OCI-LY1 (cell line): ENCODE data around the gene ACYP2.
"Not testable (repeated sequence)": the region's sequence is repeated elsewhere in the genome, so short reads cannot be mapped to it uniquely, and the experiment has no call there.

Source experiments
- H2AFZ ChIP-seq: fragments of 200-600 bp; sonication (generic), shearing (Covaris generic); 2 replicates; pipeline ENCODE4 v1.6.0; 2014; ENCODE audit warnings: antibody characterized with exemption, mild to moderate bottlenecking, low read length
- H3F3A ChIP-seq: fragments of 200-600 bp; sonication (generic), shearing (Covaris generic); 2 replicates; pipeline ENCODE4 v1.6.0; 2014; ENCODE audit warnings: mild to moderate bottlenecking, antibody characterized with exemption, low read length, moderate library complexity; ENCODE audit not compliant: insufficient read depth
- H3K27ac ChIP-seq: fragments of 200-600 bp; sonication (generic); 2 replicates; pipeline ENCODE4 v1.5.1; 2014; ENCODE audit warnings: low read length, mixed run types, mild to moderate bottlenecking, low read depth; ENCODE audit not compliant: poor library complexity, severe bottlenecking
- H3K27me3 ChIP-seq: fragments of 200-600 bp; sonication (generic); 2 replicates; pipeline ENCODE4 v1.6.0; 2014; ENCODE audit warnings: antibody characterized with exemption, mild to moderate bottlenecking, low read length, moderate library complexity; ENCODE audit not compliant: insufficient read depth
- H3K36me3 ChIP-seq: fragments of 200-600 bp; sonication (generic); 2 replicates; pipeline ENCODE4 v1.6.1; 2014; ENCODE audit warnings: mild to moderate bottlenecking, antibody characterized with exemption, low read length, moderate library complexity, mixed read lengths; ENCODE audit not compliant: insufficient read depth
- H3K4me1 ChIP-seq: fragments of 200-600 bp; sonication (generic); 2 replicates; pipeline ENCODE4 v1.5.1; 2014; ENCODE audit warnings: mild to moderate bottlenecking, low read length, moderate library complexity; ENCODE audit not compliant: insufficient read depth, severe bottlenecking
- H3K4me2 ChIP-seq: fragments of 200-600 bp; sonication (generic), shearing (Covaris generic); 2 replicates; pipeline ENCODE4 v1.6.1; 2014; ENCODE audit warnings: low read length
- H3K4me3 ChIP-seq: fragments of 200-600 bp; sonication (generic); 2 replicates; pipeline ENCODE4 v1.5.1; 2014; ENCODE audit warnings: low read length, low read depth, mild to moderate bottlenecking, mixed read lengths; ENCODE audit not compliant: poor library complexity, severe bottlenecking
- H3K79me2 ChIP-seq: fragments of 200-600 bp; shearing (Covaris generic); 2 replicates; pipeline ENCODE4 v1.6.1; 2016; ENCODE audit warnings: mixed run types, low read length, mixed read lengths; ENCODE audit not compliant: insufficient read depth
- H3K9ac ChIP-seq: fragments of 200-600 bp; sonication (generic), shearing (Covaris generic); 2 replicates; pipeline ENCODE4 v1.6.1; 2014; ENCODE audit warnings: mild to moderate bottlenecking, low read length, mixed read lengths
- H3K9me2 ChIP-seq: fragments of 200-600 bp; sonication (generic), shearing (Covaris generic); 2 replicates; pipeline ENCODE4 v1.6.1; 2014; ENCODE audit warnings: low read depth, mild to moderate bottlenecking, low read length, mixed read lengths
- H3K9me3 ChIP-seq: fragments of 200-600 bp; shearing (Covaris generic); 2 replicates; pipeline ENCODE4 v1.6.1; 2014; ENCODE audit warnings: low read length, mixed read lengths
- H4K20me1 ChIP-seq: fragments of 200-600 bp; sonication (generic), shearing (Covaris generic); 2 replicates; pipeline ENCODE4 v1.6.0; 2016; ENCODE audit warnings: mild to moderate bottlenecking, low read length; ENCODE audit not compliant: insufficient read depth
- EZH2 ChIP-seq: fragments of 200-600 bp; sonication (generic), shearing (Covaris generic); IDR thresholded peaks from 2 replicates; pipeline ENCODE4 v1.8.0; 2017; ENCODE audit warnings: borderline replicate concordance, mixed run types, mild to moderate bottlenecking, antibody characterized with exemption, low read length, moderate library complexity, mixed read lengths
- TF ChIP-seq, protein P1 (sequence below): fragments of 200-600 bp; sonication (generic), shearing (Covaris generic); IDR thresholded peaks from 2 replicates; pipeline ENCODE4 v1.5.1; 2017; ENCODE audit warnings: mild to moderate bottlenecking, antibody characterized with exemption, low read length, moderate library complexity, mixed read lengths

The ACYP2 gene

DNA sequence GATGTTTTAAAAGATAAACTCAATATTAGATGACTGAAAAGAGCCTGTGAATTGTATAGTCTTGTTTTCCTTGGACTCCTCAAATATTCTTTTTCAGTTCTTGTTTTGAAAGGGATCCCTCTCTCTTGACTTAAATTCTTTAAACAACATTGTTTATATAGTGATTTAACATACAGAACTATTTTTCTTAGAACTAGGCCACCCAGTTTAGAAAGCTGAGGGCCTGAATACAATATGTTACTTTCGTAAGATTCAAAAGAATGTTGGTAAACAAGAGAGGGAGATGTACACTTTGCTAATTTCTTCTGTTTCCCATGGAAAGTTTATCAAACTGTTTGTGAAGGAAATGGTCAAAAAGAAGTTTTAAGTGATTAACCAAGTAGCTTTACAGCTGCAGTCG lies 146.1 kb downstream of the ACYP2 start:
- no peak for TF ChIP-seq EZH2
- H3K4me2 ChIP-seq: no peak overlapping the region
- no peaks in the 10 kb centered on the region for H3K79me2 ChIP-seq
- H3K9me3 ChIP-seq: no peaks in the 10 kb centered on the region; the same call in 1 of the 2 replicates
- H2AFZ ChIP-seq: no peak overlapping the region
- H4K20me1 ChIP-seq: no peaks in the 10 kb centered on the region
- no peaks in the 10 kb centered on the region for H3K27me3 ChIP-seq
- no peak overlapping the region for H3K27ac ChIP-seq
- H3K4me1 ChIP-seq: no peaks in the 10 kb centered on the region
- H3F3A ChIP-seq: no peaks in the 10 kb centered on the region
- no peaks in the 10 kb centered on the region for H3K36me3 ChIP-seq
- H3K9ac ChIP-seq: no peak overlapping the region
- H3K4me3 ChIP-seq: no peak overlapping the region
- no peaks in the 10 kb centered on the region for H3K9me2 ChIP-seq

DNA sequence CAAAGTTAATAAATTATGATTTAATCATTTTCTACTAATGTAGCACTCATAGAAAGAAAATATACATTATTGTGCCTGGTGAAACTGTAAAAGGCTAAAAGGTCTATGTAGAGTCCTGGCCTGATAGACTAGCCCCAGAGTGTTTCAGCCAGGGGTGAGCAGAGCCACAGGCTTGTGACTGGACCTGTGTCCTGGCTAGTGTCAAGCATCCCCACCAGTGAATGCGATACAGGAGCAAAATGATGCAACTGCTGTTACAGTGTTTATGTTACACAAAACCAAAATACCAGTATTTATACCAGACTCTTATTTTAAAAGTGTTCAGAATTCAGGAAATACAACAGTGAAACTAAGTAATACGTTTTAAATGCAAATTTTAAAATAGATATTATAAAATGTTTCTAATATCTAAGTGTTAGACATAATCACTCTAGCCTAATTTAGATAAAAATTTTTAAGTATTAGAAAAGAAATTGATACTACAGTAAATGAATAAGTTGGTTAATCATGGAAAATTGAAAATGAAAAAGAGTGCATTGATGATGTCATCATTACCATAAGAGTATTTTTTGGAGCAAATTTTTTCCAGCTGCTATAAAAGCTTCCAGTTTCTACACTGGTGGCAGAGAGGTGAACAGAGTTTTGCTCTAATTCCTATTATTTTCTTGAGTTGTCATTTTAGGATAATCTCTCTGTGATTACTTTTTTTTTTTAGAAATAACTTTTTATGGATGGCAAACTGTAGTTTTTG lies 146.8 kb downstream of the ACYP2 start:
- Histone ChIP-seq H3K4me2 (no peak overlapping the region), H3K27ac (no peak overlapping the region), H3K9ac (no peak overlapping the region), H3K9me3 (no peaks in the 10 kb centered on the region; the same call in 1 of the 2 replicates), H3K27me3 (no peaks in the 10 kb centered on the region), H3F3A (no peaks in the 10 kb centered on the region), H3K4me1 (no peaks in the 10 kb centered on the region), H4K20me1 (no peaks in the 10 kb centered on the region), H3K4me3 (no peak overlapping the region), H3K79me2 (no peaks in the 10 kb centered on the region), H3K9me2 (no peaks in the 10 kb centered on the region), H3K36me3 (no peaks in the 10 kb centered on the region), H2AFZ (no peak overlapping the region)
- TF ChIP-seq EZH2: no peak
- TF ChIP-seq, protein P1, sequence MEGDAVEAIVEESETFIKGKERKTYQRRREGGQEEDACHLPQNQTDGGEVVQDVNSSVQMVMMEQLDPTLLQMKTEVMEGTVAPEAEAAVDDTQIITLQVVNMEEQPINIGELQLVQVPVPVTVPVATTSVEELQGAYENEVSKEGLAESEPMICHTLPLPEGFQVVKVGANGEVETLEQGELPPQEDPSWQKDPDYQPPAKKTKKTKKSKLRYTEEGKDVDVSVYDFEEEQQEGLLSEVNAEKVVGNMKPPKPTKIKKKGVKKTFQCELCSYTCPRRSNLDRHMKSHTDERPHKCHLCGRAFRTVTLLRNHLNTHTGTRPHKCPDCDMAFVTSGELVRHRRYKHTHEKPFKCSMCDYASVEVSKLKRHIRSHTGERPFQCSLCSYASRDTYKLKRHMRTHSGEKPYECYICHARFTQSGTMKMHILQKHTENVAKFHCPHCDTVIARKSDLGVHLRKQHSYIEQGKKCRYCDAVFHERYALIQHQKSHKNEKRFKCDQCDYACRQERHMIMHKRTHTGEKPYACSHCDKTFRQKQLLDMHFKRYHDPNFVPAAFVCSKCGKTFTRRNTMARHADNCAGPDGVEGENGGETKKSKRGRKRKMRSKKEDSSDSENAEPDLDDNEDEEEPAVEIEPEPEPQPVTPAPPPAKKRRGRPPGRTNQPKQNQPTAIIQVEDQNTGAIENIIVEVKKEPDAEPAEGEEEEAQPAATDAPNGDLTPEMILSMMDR: no peak

DNA sequence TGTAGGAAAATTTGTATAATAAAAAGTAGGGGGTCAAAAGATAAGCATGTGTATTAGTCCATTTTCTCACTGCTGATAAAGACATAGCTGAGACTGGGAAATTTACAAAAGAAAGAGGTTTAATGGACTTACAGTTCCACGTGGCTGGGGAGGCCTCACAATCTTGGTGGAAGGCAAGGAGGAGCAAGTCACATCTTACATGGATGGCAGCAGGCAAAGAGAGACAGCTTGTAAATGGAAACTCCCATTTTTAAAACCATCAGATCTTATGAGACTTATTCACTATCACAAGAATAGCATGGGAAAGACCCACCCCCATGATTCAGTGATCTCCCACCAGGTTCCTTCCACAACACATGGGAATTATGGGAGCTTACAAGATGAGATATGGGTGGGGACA lies 149.7 kb downstream of the ACYP2 start:
- not testable (repeated sequence) for H3K36me3 ChIP-seq, H3K4me2 ChIP-seq, H3K9me3 ChIP-seq, H3K4me3 ChIP-seq, H3K4me1 ChIP-seq, H3K79me2 ChIP-seq, H3K9me2 ChIP-seq, H3K27me3 ChIP-seq, H3F3A ChIP-seq, H3K9ac ChIP-seq, H4K20me1 ChIP-seq, H2AFZ ChIP-seq, H3K27ac ChIP-seq

DNA sequence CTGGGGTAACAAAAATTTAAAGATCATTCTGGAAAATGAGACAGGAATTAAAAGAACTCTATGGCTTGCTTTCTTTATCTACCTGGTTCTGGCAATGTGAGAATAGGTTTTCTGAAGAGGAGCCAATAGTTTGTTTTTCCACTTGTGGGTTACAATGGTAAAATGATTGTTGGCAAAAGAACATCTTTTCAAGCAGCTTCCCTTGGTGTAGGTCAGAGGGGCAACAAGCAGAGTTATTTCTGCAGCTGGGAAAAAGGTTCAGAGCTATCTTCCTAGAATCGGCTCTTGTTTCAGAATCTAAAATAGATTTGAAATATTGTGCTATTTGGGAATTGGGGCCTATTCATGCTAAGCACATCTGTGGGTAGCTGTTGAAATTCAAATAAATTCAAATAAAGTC lies 152.2 kb downstream of the ACYP2 start:
- H3K9me2 ChIP-seq: no peaks in the 10 kb centered on the region
- H3K9ac ChIP-seq: no peak overlapping the region
- H3K9me3 ChIP-seq: no peaks in the 10 kb centered on the region; the same call in 1 of the 2 replicates
- TF ChIP-seq, protein P1: no peak
- no peak for TF ChIP-seq EZH2
- peaks cover 10% of the 10 kb centered on the region for H3K4me1 ChIP-seq
- no peak overlapping the region for H3K27ac ChIP-seq
- H3K4me3 ChIP-seq: no peak overlapping the region
- H3K36me3 ChIP-seq: no peaks in the 10 kb centered on the region
- no peaks in the 10 kb centered on the region for H3F3A ChIP-seq
- no peak overlapping the region for H2AFZ ChIP-seq
- no peak overlapping the region for H3K4me2 ChIP-seq
- no peaks in the 10 kb centered on the region for H4K20me1 ChIP-seq
- no peaks in the 10 kb centered on the region for H3K27me3 ChIP-seq
- no peaks in the 10 kb centered on the region for H3K79me2 ChIP-seq
